GM12891 (cell line): ENCODE data around the gene COL18A1.

Experiments used
- DNase-seq: peaks from one replicate; pipeline ENCODE4 v3.0.0; 2011; ENCODE audit warnings: low spot score; ENCODE audit not compliant: insufficient read length
- FAIRE-seq: peaks from 2 replicates; lab custom pipeline; 2011; peaks lifted over from hg19 to GRCh38; lab: Jason Lieb, UNC
- PAX5 ChIP-seq: IDR thresholded peaks from 2 replicates; pipeline ENCODE4 v1.6.1; 2011; ENCODE audit warnings: low read length, moderate library complexity, mild to moderate bottlenecking; ENCODE audit not compliant: insufficient read depth, severe bottlenecking
- POLR2A ChIP-seq: IDR thresholded peaks from 2 replicates; pipeline ENCODE4 v1.6.1; 2011; ENCODE audit warnings: low read depth, low read length, control low read depth
- POLR2AphosphoS5 ChIP-seq: IDR thresholded peaks from 2 replicates; pipeline ENCODE4 v1.6.1; 2011; ENCODE audit warnings: low read depth, low read length, control low read depth
- POU2F2 ChIP-seq: IDR thresholded peaks from 2 replicates; pipeline ENCODE4 v1.6.1; 2011; ENCODE audit warnings: low read depth, mild to moderate bottlenecking, control low read depth, low read length, moderate library complexity
- SPI1 ChIP-seq: IDR thresholded peaks from 2 replicates; pipeline ENCODE4 v1.6.1; 2011; ENCODE audit warnings: low read depth, low read length, control low read depth
- TAF1 ChIP-seq: IDR thresholded peaks from 2 replicates; pipeline ENCODE4 v1.6.1; 2011; ENCODE audit warnings: low read depth, low read length, control low read depth

The COL18A1 gene

GRCh38 chr21:45396620-45396995 lies 8.4 kb upstream of the COL18A1 start:
- no peak for FAIRE-seq
- TF ChIP-seq TAF1 (no peak), POU2F2 (no peak), POLR2AphosphoS5 (no peak), SPI1 (no peak), PAX5 (no peak), POLR2A (no peak)

DNA sequence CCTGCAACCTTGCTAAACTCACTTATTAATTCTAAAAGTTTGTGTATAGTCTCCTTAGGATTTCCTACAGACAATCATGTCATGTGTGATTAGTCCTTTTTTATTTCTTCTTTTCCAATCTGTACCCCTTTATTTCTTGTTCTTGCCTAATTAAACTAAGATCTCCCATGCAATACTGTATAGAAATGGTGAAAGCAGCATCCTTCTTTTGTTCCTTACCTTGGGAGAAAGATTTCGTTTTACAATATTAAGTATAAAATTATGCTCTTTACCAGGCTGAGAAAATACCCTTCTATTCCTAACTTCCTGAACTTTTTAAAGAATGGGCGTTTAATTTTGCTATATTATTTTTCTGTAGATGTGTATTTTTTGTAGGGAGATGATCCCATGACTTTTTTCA lies 7.6 kb upstream of the COL18A1 start:
- DNase-seq (no peak), FAIRE-seq (no peak)
- TF ChIP-seq POU2F2 (no peak), PAX5 (no peak), POLR2A (no peak)

More at GRCh38 chr21:45396620-45396995, 8.4 kb upstream of the COL18A1 start:
- DNase-seq = no peak

DNA sequence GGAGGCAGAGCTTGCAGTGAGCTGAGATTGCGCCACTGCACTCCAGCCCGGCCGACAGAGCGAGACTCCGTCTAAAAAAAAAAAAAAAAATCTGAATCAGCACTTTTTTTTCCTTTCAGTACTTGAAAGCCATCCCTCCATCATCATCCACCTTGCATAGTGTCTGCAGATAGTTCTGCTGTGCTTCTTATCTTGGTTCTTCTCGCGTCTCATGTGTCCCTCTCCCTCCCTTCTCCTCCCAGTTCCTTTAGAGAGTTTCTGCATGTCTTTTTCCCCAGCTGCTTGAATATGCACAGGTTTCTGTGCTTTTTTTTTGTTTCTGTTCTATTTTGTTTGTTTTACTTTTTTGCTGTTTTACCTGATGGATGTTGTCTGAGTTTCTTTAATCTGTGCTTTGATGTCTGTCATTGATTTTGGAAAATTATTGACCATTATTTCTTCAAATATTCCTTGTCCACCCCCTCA lies 3.9 kb upstream of the COL18A1 start:
- DNase-seq (no peak), FAIRE-seq (no peak)

GRCh38 chr21:45401916-45402900 lies 2.8 kb upstream of the COL18A1 start:
- FAIRE-seq = no peak

More for the DNA sequence above, 3.9 kb upstream of the COL18A1 start:
- TF ChIP-seq SPI1 = no peak
- TF ChIP-seq POLR2A = no peak
- TF ChIP-seq PAX5 = no peak
- TF ChIP-seq TAF1 = no peak
- TF ChIP-seq POLR2AphosphoS5 = no peak
- TF ChIP-seq POU2F2 = no peak

GRCh38 chr21:45403133-45403824 lies 1.7 kb upstream of the COL18A1 start:
- DNase-seq = no peak
- TF ChIP-seq POU2F2 (no peak), POLR2A (no peak), SPI1 (no peak), PAX5 (no peak), POLR2AphosphoS5 (no peak), TAF1 (no peak)
- no peak for FAIRE-seq

More at GRCh38 chr21:45401916-45402900, 2.8 kb upstream of the COL18A1 start:
- TF ChIP-seq PAX5 = no peak
- TF ChIP-seq POLR2A = no peak
- TF ChIP-seq TAF1 = no peak
- no peak for TF ChIP-seq SPI1
- no peak for TF ChIP-seq POLR2AphosphoS5
- no peak for TF ChIP-seq POU2F2
- DNase-seq = no peak

- no peak for FAIRE-seq
- TF ChIP-seq PAX5 (no peak), TAF1 (no peak), POLR2AphosphoS5 (no peak), POLR2A (no peak), SPI1 (no peak), POU2F2 (no peak)
- no peak for DNase-seq
Observed at GRCh38 chr21:45403825-45404729, 888 bp upstream of the COL18A1 start.

DNA sequence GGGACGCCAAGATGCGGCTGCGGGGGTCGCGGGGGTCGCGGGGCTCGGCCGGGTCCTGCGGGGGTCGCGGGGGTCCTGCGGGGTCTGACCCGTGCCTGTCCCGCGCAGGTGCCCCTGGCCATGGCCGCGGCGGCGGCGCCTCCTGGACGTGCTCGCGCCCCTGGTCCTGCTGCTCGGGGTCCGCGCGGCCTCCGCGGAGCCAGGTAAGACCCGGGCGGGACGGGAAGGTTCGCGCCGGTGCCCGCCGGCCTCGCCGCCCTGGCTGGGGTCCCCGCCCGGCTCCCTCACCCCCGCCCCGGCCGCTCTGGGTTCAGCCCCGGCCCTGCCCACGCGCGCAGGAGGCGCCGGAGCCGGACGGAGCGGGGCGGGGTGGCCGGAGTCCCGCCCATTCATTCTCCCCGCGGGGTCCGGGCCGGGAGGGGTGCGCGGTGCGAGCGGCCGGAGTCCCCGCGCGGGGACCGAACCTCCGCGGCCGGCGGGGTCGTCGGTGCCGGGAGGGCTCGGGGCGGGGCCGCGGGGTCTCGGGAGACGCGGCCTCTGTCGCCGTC lies 380 bp downstream of the COL18A1 start:
- FAIRE-seq (no peak), DNase-seq (no peak)
- TF ChIP-seq TAF1 = no peak

- DNase-seq (no peak), FAIRE-seq (no peak)
Observed at GRCh38 chr21:45405819-45406762, 1.1 kb downstream of the COL18A1 start.

More at GRCh38 chr21:45405819-45406762, 1.1 kb downstream of the COL18A1 start:
- TF ChIP-seq TAF1 = no peak
- no peak for TF ChIP-seq SPI1
- no peak for TF ChIP-seq POLR2A
- no peak for TF ChIP-seq POLR2AphosphoS5
- TF ChIP-seq POU2F2 = no peak
- no peak for TF ChIP-seq PAX5
